NCI-H510A (cell line): ENCODE data around the gene DYNC2I2.
"Not testable (repeated sequence)": the region's sequence is repeated elsewhere in the genome, so short reads cannot be mapped to it uniquely, and the experiment has no call there.

ENCODE experiments used
- DNase-seq: peaks from one replicate; lab custom pipeline; 2025; lab: John Stamatoyannopoulos, UW

The DYNC2I2 gene

GRCh38 chr9:128656416-128657343 lies at the start of gene DYNC2I2:
Gene DYNC2I2, minus strand, starts transcription at chr9:128656847. Its CDS starts 121 bp downstream, at chr9:128656726.
- peak; percentile 80 for DNase-seq

- DNase-seq, result no peak
Measured at GRCh38 chr9:128706045-128706444, 49.4 kb upstream of the DYNC2I2 start.

- no peak for DNase-seq
Measured at GRCh38 chr9:128705051-128705965, 48.7 kb upstream of the DYNC2I2 start.

DNA sequence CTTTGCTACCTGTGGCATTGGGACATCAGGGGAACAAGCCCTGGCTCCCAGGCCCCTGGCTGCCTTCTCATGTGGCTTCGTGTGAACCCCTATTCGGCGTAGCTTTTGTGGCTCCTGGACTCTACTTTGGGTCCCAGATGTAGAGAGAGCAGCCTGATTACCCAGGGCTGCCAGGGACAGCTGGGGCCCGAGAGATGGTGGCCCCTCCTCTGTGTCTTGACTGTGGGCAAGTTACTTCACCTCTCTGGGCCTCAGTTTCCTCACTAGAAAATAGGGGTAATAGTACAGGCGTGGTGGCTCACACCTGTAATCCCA lies 47.7 kb upstream of the DYNC2I2 start:
- DNase-seq, result no peak

DNA sequence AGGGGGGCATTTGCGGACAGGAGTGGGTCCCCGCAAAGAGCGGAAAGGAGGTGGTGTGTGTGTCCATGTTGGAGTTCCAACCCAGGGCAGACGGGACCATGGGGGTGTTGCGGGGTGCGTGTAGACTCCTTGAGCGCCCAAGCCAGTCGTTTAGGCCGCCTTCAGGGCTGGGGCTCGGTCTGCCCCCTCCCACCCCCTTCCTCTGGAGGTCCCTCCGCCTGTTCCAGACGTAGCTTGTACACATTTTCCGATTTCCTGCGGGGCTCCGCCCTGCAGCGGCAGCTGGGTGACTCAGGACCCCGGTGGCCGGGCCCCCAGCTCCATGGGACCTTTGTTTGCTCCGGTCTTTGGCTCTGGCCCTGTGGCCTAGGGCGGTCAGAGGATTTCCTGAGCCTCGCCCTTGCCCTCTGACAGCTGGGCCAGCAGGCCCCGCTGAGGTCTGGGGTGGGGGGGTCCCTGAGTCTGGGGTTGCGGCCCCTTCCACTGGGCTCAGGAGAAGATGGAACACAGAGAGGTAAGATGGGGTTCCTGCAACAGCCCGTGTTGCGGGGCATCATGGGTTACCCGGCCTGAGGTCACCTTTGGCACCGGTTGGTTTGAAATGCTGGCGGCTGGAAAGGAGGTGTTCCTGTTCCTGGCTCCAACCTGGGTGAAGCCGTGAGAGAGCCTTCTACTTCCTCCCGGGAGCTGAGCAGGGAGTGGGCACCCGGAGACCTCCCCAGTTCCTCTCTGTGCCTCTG lies 47.1 kb upstream of the DYNC2I2 start:
- DNase-seq, result no peak

GRCh38 chr9:128702949-128703615 lies 46.4 kb upstream of the DYNC2I2 start:
- DNase-seq, result no peak

DNA sequence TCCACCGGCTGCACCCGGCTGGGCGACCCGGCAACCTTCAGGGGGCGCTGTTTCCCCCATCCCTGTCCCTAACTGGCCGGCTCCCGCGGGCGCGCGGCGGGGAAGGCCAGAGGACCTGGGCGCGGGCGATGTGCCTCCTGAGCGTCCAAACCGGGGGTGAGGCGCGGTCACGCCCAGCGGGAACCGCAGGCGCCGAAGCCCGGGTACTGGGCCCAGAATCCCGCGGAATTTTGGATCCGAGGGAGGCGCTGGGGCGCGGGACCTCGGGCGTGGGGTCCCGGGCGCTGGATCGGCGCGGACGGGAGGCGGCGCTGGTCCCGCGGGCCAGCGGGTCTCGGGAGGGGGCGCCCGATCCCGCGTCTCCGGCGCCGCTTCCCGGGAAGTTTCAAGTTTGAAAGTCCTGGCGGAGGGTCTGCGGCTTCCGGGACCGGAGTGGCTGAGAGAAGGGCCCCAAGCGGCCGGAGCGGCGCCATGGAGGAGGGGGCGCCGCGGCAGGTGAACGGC lies 45.9 kb upstream of the DYNC2I2 start, which contains the start of gene PKN3:
PKN3 (plus strand) TSS at position 59 of the 504 bp plus-strand sequence; CDS start at position 472, 413 bp downstream.
- DNase-seq, result peak; percentile 69

- no peak for DNase-seq
Measured at GRCh38 chr9:128701227-128701854, 44.7 kb upstream of the DYNC2I2 start.

DNA sequence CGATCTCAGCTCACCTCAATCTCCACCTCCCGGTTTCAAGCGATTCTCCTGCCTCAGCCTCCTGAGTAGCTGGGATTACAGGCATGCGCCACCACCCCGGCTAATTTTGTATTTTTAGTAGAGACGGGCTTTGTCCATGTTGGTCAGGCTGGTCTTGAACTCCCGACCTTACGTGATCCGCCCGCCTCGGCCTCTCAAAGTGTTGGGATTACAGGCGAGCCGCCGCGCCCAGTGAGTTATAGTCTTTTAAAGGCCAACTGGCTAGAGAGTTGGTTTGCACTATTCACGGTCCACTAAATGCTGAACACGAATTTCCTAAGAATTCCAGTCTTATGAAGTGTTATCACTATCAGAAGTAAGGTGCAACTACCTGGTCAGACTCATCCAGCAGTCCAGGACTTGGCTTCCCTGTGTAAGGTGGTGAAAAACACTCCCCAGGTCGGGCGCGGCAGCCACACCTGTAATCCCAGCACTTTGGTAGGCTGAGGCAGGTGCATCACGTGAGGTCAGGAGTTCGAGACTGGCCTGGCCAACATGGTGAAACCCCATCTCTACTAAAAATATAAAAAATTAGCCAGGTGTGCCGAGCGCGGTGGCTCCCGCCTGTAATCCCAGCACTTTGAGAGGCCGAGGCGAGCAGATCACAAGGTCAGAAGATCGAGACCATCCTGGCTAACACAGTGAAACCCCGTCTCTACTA lies 42.6 kb upstream of the DYNC2I2 start:
- DNase-seq, result not testable (repeated sequence)

DNA sequence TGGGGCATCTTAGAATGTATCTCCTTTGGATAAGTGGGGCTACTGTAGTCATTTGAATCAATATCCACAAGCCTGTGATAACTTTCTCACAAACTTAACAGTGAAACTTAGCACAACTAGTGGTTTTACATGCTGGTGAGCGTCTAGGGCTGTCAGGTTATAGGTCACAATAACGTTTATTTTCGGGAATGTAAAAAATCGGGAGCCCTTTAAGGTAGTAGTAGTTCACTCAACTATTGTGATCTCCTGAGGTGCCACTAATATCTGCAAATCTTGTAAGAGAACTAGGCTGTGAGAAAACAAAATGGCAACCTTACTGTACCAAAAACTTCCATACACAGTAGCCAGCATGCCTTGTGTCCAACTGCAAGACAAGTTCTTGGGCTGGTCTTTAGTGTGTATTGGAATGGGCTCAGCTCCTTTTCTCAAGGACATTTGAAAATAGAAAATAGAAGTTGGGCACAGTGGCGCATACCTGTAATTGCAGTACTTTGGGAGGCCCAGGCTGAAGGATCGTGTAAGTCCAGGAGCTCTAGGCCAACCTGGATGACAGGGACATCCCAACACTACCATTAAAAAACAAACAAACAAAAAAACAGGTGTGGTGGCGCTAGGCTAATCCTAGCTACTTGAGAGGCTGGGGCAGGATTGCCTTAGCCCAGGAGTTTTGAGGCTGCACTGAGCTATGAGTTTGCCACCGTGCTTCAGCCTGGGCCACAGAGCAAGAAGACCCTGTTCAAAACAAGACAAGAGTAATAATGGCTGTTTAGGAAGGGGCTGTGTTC lies 40.5 kb upstream of the DYNC2I2 start:
- DNase-seq, result no peak

DNA sequence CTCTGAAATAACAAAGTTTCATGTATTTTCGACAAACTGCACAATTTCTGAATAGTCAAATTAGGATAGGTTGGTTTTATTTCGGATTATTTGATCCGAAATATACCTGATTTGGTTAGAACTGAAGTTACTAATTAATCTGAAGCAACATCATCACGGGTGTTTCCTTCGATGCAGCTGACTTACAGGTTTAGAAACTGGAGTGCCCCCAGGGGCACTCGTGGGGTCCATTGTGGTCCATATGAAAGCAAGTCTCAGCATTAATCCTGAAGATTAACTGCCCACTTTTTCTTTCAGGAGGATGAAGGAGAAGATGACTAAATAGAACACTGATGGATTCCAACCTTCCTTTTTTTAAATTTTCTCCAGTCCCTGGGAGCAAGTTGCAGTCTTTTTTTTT lies 37.7 kb upstream of the DYNC2I2 start:
- no peak for DNase-seq

DNA sequence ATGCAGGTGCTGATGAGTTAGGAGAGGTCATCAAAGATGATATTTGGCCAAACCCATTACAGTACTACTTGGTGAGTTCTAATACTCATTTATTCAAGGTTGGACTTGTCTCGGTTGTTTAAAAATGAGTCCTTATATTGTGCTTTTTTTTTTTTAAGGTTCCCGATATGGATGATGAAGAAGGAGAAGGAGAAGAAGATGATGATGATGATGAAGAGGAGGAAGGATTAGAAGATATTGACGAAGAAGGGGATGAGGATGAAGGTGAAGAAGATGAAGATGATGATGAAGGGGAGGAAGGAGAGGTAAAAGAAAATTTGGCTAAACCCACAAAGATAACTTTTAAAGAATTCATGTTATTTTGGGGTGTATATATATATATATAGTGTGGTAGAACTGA lies 37.1 kb upstream of the DYNC2I2 start:
- DNase-seq, result not testable (repeated sequence)

DNA sequence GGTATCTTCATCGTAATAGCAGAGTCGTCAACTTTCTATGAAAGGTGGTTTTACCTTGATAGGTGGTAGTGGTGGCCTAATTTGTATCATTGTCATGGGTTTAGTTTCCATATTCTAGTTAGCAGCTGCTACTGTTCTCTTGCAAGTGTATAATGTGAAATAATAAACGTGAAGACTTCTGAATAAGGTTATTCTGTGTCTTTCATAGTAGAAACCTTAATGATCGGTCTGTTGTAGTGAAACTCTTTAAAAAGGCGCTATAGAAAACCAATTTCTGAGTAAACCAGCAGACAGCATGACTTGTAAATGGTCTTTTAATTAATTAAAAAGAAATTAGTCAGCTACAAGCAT lies 34.0 kb upstream of the DYNC2I2 start:
- DNase-seq, result no peak

DNA sequence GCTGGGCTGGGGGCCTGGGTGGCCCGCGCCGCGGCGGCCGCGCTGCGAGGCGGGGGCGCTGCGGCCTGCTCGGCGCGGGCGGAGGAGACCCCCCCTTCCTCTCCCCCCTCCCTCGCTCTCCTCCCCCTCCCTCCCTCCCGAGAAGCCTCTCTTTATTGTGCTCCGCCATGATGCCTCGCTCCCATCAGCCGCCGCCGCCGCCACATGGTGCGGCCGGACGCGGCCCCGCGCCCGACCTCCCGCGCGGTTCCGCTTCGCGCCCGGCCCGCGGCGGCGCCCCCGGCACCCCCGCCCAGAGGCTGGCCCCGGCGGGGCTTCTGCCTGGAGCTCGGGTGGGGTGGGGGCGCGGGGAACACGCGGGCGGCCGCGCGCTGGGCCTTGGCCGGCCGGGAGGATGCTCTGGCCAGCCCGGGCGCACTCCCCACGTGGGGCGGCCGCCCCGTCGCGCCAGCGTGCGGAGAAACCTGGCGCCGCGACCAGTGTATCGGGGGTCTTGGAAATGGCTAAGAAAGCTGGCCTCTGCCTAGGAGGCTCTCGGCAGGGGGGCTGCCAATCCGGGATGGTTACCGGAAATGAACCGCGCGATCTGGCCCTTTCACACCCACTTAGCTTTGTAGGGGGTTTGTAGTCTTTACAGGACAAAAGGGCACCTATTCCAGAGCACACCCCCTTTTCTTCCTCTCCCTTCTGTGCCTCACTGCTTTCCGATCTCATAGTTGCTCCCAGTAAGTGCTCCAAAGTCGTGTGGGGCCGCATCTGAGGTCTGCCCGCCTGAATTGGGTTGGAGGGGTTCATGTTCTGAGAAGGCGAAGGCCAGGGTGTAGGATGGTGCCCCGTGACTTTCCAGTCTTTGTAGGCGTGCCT lies 33.4 kb upstream of the DYNC2I2 start:
- no peak for DNase-seq

- DNase-seq, result no peak
Measured at GRCh38 chr9:128689293-128689774, 32.7 kb upstream of the DYNC2I2 start.

DNA sequence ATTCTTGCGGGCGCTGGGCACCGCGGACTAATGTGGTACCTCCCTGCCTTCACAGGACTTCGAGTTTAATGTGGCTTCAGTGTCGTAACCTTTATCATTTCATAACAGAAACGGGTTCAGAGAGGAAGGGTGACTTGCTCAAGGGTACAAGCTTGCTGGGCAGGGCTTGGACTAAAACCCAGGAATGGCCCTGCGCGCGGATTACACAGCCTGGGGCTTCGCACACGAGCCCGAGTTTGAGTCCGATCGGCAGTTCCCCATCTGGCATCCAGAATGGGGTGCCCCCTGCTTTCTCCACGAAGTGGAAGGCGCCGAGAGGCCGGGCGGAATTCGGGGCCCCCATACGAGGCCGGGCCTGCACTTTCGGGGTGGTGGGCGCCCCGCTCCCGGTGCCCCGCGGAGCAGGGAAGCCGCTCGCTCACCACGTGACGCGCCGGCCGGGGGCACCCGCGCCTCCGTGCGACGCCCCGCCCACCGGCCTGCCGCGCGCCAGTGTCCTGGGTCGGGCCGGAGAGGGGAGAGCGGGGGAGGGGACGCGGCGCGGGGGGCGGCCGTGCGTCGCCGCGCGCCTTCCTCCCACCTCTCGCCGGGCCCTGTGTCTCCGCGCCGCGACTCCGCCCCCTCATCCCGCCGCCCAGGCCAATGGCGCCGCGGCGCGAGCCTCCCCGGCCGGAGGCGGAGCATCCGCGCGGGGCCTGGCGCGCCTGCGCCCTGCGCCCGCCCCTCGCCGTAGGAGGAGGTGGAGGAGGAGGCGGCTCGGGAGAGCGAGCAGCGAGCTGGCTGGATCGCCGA lies 32.0 kb upstream of the DYNC2I2 start, which contains the start of gene SET:
SET (plus strand) TSS at position 722 of the 792 bp plus-strand sequence. CDS start 361 bp downstream, outside the sequence.
- DNase-seq, result peak; percentile 92

- no peak for DNase-seq
Measured at GRCh38 chr9:128687453-128687852, 30.8 kb upstream of the DYNC2I2 start.
